GDM1 (cell line): ENCODE results near the gene DCAF17.
"Not testable (repeated sequence)": the region's sequence is repeated elsewhere in the genome, so short reads cannot be mapped to it uniquely, and the experiment has no call there.

Experiments
- DNase-seq: peaks from one replicate; lab custom pipeline; 2025; lab: John Stamatoyannopoulos, UW

DCAF17 gene

DNA sequence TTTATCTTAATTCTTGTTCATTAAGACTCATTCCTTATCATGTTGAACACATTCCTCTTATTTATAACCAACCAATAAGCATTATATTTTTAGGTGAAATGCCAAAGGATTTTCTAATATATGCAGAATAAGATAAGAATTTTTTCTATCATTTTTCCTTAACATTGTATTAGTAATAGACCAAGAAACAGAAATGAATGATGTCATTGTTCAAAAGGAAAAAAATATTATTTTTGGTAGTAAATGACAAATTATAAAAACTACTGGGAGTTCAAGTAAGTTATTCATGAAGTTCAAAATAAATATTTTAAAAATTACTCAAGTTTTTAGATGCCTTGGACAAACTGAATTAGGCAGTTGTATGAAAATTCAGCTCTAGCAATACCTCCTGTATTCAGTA, 25.5 kb downstream of the DCAF17 start:
- no peak for DNase-seq

DNA sequence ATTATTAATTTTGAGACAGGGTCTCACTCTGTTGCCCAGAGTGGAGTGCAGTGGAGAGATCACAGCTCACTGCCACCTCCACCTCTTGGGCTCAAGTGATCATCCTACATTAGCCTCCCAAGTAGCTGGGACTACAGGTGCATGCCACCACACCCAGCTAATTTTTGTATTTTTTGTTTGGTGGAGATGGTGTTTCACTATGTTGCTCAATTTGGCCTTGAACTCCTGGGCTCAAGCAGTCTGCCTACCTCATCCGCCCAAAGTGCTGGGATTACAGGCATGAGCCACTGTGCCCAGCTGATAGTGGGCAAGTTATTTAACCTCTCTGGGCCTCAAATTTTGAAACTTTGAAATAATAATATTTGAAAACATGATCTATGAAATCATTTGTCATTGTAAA, 26.5 kb downstream of the DCAF17 start:
- DNase-seq: no peak

DNA sequence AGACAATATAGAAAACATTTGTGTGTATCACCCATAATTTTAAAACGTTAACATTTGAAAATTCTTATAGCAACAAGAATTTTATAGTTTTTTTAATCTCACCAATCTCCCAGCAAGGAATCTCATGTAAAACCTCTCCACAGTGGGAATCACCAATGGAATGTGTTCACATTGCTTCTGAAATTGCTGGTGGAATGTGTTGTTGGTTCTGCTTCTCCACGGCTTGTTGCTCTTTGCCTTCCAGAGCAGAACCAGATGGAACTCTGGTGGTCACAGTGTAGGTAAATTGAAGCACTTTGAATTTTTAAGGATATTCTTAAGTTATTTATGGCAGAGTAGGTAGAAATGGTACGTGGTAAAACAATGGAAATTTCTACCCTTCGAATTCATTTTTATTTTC, 35.1 kb downstream of the DCAF17 start:
- DNase-seq: no peak

- no peak for DNase-seq
These were observed 36.1 kb downstream of the DCAF17 start for GRCh38 chr2:171470129-171470528.

DNA sequence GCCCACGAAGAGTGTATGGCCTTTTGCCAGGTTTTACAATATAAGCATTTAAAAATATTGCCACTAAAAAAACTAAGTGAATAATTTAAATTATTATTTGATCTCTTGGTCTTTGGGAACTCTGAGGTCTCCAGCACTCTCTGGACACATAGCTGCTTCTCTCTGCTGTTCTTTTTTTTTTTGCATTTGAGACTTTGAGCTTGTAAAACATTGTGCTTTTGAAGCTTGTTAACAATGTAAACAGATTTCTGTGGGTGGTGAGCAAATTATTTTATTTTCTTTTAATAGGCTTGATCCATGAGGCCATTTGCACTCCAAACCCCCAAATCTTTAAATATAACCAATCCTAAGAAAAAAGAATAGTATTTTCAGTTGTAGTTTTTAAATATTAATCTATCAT, 42.0 kb downstream of the DCAF17 start:
- no peak for DNase-seq

GRCh38 chr2:171478345-171478744, 44.3 kb downstream of the DCAF17 start:
- DNase-seq: no peak

- DNase-seq: no peak
These were observed 45.3 kb downstream of the DCAF17 start for GRCh38 chr2:171479154-171479814.

DNA sequence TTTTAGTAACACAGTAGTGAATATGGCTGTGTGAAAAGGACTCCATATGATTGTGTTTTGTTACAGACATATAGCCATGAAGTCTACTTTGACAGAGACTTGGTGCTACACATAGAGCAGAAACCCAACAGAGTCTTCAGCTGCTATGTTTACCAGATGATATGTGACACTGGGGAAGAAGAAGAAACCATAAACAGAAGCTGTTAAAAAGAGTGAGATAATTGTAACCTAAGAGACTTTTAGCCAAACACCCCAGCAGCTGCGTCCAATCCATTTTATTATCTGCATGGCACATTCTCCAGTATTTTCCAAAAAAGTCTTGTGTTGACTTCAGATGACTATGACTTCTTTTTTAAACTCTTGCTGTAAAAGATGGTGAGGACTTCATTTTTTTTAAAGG, 46.9 kb downstream of the DCAF17 start:
- no peak for DNase-seq

DNA sequence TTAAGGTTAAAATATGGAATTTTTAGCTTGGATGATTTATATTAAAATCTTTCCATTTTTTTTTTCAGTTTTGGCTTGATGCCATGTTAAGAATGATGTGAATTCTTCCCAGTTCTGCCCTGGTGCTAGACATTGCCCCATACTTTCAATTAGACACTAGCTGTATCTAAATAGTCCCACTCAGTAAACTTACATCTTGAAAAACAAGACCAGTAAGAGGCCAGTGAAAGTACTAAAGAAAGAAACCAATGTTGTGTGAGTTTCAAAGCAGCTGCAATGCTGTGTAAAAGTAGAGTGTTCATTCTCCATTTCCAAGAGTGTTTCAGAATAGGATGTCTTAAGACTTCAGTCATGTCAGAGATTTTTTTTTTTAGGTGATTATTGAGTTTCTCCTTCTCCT, 48.3 kb downstream of the DCAF17 start:
- no peak for DNase-seq

- no peak for DNase-seq
These were observed 48.9 kb downstream of the DCAF17 start for GRCh38 chr2:171482877-171483276.

GRCh38 chr2:171483793-171484192, 49.8 kb downstream of the DCAF17 start:
- DNase-seq: no peak

DNA sequence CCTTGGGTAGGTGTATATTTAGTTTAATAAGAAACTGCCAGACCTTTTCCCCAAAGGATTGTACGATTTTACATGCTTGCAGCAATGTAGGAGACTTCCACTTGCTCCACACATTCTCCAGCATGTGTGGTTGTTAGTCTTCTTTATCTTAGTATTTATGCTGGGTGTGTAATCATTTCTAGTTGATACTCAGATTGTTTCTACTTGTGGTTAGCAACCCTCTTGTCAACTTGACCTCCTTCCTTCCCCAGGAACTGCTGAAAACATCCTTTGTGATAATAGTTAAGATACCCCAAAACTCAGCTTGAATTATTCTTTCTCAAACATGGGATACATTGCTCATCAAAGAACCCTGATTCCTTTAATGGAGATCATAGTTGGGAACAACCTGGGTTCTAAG, 51.1 kb downstream of the DCAF17 start:
- DNase-seq: no peak

GRCh38 chr2:171487201-171487600, 53.2 kb downstream of the DCAF17 start:
- DNase-seq: no peak

DNA sequence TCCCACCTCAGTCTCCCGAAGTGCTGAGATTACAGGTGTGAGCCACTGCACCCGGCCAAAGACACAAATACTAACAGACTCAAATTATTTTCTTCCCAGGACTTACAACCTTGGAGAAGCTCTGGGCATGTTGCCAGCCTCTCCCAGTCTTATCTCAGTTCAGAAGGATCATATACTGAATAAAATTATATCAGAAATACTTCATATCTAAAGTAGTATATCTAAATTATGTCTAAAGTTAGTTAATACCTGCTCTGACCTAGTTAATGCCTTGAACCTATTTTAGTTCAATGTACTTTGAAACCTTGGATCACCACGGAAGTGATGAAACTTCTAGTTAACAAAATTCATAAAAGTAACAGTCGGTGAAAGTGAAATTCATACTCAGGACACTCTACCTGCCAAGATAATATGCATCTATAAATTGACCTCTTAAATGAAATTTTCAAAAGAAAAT, 53.8 kb downstream of the DCAF17 start:
- DNase-seq: no peak

DNA sequence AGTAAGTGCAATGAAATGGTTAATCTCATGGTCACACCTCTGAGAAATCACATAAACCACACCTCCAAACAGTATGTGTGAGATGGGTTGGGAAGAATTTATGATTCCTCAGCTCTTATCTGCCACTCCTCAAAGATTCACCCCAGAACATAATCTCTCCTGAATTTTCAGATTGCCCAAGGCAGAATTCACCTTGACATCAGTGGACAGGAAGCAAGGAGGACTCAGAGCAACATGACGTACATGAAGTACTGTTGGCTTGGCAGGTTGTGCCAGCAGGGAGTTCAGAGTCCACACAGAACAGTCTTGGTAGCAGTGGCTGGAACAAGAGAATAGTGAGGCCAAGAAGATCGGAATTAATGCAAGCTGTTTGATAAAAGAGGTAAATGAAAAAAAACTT, 56.6 kb downstream of the DCAF17 start:
- DNase-seq: no peak

DNA sequence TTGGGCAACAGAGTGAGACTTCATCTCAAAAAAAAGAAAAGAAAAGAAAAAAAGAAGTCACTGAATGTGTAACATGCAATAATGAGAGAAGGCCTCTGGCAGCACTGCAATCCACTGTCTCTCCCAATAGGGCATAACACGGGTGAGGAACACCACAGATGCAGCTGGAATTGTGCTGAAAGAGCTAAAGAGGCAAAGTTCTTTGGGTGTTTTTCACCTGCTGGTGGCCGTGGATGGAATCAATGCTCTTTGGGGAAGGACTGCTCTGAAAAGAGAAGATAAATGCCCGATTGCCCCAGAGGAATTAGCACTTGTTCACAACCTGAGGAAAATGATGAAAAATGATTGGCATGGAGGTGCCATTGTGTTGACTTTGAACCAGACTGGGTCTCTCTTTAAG, 57.3 kb downstream of the DCAF17 start:
- no peak for DNase-seq

- DNase-seq: no peak
These were observed 58.6 kb downstream of the DCAF17 start for GRCh38 chr2:171492664-171493063.

DNA sequence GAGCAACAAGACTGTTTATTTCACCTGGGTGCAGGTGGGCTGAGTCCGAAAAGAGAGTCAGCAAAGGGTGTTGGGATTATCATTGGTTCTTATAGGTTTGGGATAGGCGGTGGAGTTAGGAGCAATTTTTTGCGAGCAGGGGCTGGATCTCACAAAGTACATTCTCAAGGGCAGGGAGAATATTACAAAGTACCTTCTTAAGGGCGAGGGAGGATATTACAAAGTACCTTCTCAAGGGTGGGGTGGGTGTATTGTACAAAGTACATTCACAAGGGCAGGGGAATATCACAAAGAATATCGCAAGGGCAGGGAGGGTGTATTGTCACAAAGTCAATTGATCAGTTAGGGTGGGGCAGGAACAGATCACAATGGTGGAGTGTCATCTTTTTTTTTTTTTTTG, 63.6 kb downstream of the DCAF17 start:
- not testable (repeated sequence) for DNase-seq

GRCh38 chr2:171505374-171505773, 71.3 kb downstream of the DCAF17 start:
- DNase-seq: no peak

GRCh38 chr2:171509945-171510731, 76.1 kb downstream of the DCAF17 start:
- no peak for DNase-seq

GRCh38 chr2:171512014-171512413, 78.0 kb downstream of the DCAF17 start:
- DNase-seq: peak; percentile 10

DNA sequence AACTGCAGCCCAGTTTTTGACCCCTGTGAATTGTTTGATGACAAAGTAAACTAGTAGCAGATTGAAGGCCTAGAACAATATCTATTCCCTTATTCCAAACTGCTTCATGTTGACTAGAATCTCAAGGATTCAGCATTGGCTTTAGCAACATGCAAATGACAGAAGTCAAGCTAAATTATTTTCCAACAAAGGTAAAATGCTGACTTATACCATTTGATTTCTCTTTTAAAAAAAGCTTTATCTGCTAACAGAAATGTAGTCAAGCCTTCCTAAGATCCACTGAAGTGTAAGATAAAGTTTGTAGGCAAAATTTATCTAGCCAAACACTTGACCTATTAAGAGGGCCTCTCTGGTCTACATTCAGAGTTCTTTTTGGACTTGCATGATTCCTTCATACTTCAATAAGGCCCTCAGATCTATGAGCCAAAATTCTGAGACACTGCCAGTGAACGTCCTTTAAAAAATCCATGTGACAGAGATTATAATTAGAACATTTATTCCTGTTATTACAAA, 78.7 kb downstream of the DCAF17 start:
- no peak for DNase-seq

DNA sequence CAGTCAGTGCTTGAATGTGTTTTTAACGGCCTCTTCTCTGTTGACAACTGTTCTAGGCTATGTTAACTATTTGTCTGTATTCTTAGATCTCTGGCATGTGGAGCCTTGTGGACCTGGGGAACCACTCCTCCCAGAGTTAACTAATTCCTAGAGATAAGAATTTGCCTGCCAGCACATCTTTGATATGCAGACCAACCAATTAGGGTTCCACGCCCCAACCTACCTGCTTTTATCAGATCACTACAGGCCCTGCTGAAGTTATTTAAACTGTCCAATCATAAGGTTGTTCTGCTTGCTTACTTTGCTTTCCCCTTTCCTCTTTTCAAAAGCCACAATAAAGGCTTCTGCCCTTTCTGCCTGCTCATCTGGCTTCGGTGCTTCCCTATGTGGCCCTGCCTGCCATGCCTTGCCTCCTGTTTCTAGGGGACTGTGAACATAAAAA, 79.7 kb downstream of the DCAF17 start:
- DNase-seq: peak; percentile 40
